HG02623 (cell line): ENCODE results near the gene LURAP1L.
"Not testable (repeated sequence)": the region's sequence is repeated elsewhere in the genome, so short reads cannot be mapped to it uniquely, and the experiment has no call there.

Source experiments
- ATAC-seq: cut with Tn5 transposase; IDR thresholded peaks from one replicate; pipeline ENCODE4 v1.9.1; 2021; ENCODE audit warnings: moderate library complexity; ENCODE audit not compliant: unreplicated experiment

The LURAP1L gene

GRCh38 chr9:12855066-12855465 is 80.2 kb downstream of the LURAP1L start:
- ATAC-seq = no peak

GRCh38 chr9:12856603-12857002 is 81.8 kb downstream of the LURAP1L start:
- no peak for ATAC-seq

- ATAC-seq = no peak
These were observed 85.0 kb downstream of the LURAP1L start for GRCh38 chr9:12859704-12860251.

- no peak for ATAC-seq
These were observed 86.2 kb downstream of the LURAP1L start for GRCh38 chr9:12860998-12861397.

GRCh38 chr9:12862611-12863410 is 88.0 kb downstream of the LURAP1L start:
- no peak for ATAC-seq

GRCh38 chr9:12863618-12864017 is 88.8 kb downstream of the LURAP1L start:
- no peak for ATAC-seq

GRCh38 chr9:12865380-12865779 is 90.6 kb downstream of the LURAP1L start:
- not testable (repeated sequence) for ATAC-seq
